A549 (cell line): ENCODE results near the gene S100A1. TPM values are rescaled to one million over a fixed set of nuclear protein-coding genes. Genes with fewer than 3 reads are reported as not detected.

ENCODE experiments used
- ATAC-seq, 2 experiments: fragments of 200-7000 bp in 1 of 2; fragments of >200 bp in 1 of 2; cut with Nextera tagmentation in 1 of 2; cut with Tn5 transposase in 1 of 2; 3 replicates each; pipeline versions ENCODE4 v1.8.0 to v1.9.1; 2018 to 2020; ENCODE audit warnings: mild to moderate bottlenecking in 1 of 2, moderate library complexity in 1 of 2
- CTCF ChIA-PET: fragments of 300-600 bp; sonication (Branson Sonifier 250); formaldehyde crosslinking; extraction: SDS; loops from one replicate; lab custom pipeline; 2021; ENCODE audit warnings: antibody characterized with exemption, inconsistent platforms; lab: Yijun Ruan, JAX
- POLR2A ChIA-PET: fragments of 350-600 bp; formaldehyde crosslinking; extraction: SDS; loops from one replicate; lab custom pipeline; 2021; ENCODE audit warnings: antibody characterized with exemption, inconsistent platforms; lab: Yijun Ruan, JAX
- DNase-seq, 2 experiments: peaks; one replicate each; pipeline versions ENCODE4 v3.0.0 to v3.0.0-alpha.2; 2011 to 2016; ENCODE audit warnings: low read depth in 1 of 2, low spot score in 1 of 2
- FAIRE-seq: peaks from 2 replicates; lab custom pipeline; 2011; peaks lifted over from hg19 to GRCh38; lab: Jason Lieb, UNC
- H3K27ac ChIP-seq, 2 experiments: fragments of >200 bp; sonication (Bioruptor Twin); formaldehyde crosslinking; 3 replicates each; pipeline ENCODE4 v1.5.1; 2016 to 2017
- H3K4me1 ChIP-seq: fragments of >200 bp; sonication (Bioruptor Twin); formaldehyde crosslinking; 3 replicates; pipeline ENCODE4 v1.6.1; 2016
- H3K4me2 ChIP-seq: fragments of >200 bp; sonication (Bioruptor Twin); formaldehyde crosslinking; 3 replicates; pipeline ENCODE4 v1.6.1; 2016
- H3K4me3 ChIP-seq: fragments of >200 bp; sonication (Bioruptor Twin); formaldehyde crosslinking; 3 replicates; pipeline ENCODE4 v1.5.1; 2016
- H3K9me3 ChIP-seq: fragments of >200 bp; sonication (Bioruptor Twin); formaldehyde crosslinking; 3 replicates; pipeline ENCODE4 v1.6.1; 2016
- CBX8 ChIP-seq: fragments of 200-600 bp; sonication (generic); IDR thresholded peaks from 2 replicates; pipeline ENCODE4 v1.6.1; 2016
- CHD2 ChIP-seq: fragments of 150-350 bp; IDR thresholded peaks from 2 replicates; pipeline ENCODE4 v1.6.1; 2014; ENCODE audit warnings: low read length; ENCODE audit not compliant: partially characterized antibody
- EHF ChIP-seq: fragments of 250-450 bp; sonication (Bioruptor Pico); IDR thresholded peaks from 2 replicates; pipeline ENCODE4 v1.5.0; 2020; ENCODE audit warnings: mild to moderate bottlenecking
- ESRRA ChIP-seq: fragments of 150-350 bp; IDR thresholded peaks from 2 replicates; pipeline ENCODE4 v1.6.1; 2014; ENCODE audit warnings: mild to moderate bottlenecking, low read length, borderline replicate concordance
- FOSB ChIP-seq: fragments of 250-450 bp; sonication (Bioruptor Pico); IDR thresholded peaks from 2 replicates; pipeline ENCODE4 v1.5.0; 2020; ENCODE audit warnings: mild to moderate bottlenecking, moderate library complexity
- FOSL2 ChIP-seq, 2 experiments: fragments of 450-650 bp in 1 of 2; fragments of >200 bp in 1 of 2; sonication (Bioruptor Twin) in 1 of 2; formaldehyde crosslinking; IDR thresholded peaks; 2 replicates each; pipeline versions ENCODE4 v1.5.0 to v1.6.1; 2016 to 2020; ENCODE audit warnings: mild to moderate bottlenecking in 1 of 2, moderate library complexity in 1 of 2
- HEYL ChIP-seq: fragments of 250-450 bp; sonication (Bioruptor Pico); IDR thresholded peaks from 2 replicates; pipeline ENCODE4 v1.8.0; 2021; ENCODE audit warnings: mild to moderate bottlenecking, moderate library complexity
- HOXA7 ChIP-seq: fragments of 250-450 bp; sonication (Bioruptor Pico); IDR thresholded peaks from 2 replicates; pipeline ENCODE4 v1.5.0; 2020; ENCODE audit warnings: mild to moderate bottlenecking, moderate library complexity
- HOXB13 ChIP-seq: fragments of 250-450 bp; sonication (Bioruptor Pico); IDR thresholded peaks from 2 replicates; pipeline ENCODE4 v1.5.0; 2020; ENCODE audit warnings: low read depth, mild to moderate bottlenecking, moderate library complexity
- JUNB ChIP-seq: fragments of >200 bp; sonication (Bioruptor Twin); formaldehyde crosslinking; IDR thresholded peaks from 2 replicates; pipeline ENCODE4 v1.6.1; 2016
- MAZ ChIP-seq: fragments of 150-350 bp; IDR thresholded peaks from 2 replicates; pipeline ENCODE4 v1.6.1; 2014; ENCODE audit warnings: antibody characterized with exemption, low read depth, low read length, borderline replicate concordance
- NFE2L2 ChIP-seq: fragments of 150-350 bp; conservative IDR thresholded peaks from 2 replicates; pipeline ENCODE4 v1.6.1; 2014; ENCODE audit warnings: low read length
- NPAS2 ChIP-seq: fragments of 250-450 bp; sonication (Bioruptor Pico); IDR thresholded peaks from 2 replicates; pipeline ENCODE4 v1.8.0; 2022; ENCODE audit warnings: mild to moderate bottlenecking, moderate library complexity, borderline replicate concordance
- NR3C1 ChIP-seq: fragments of >200 bp; sonication (Bioruptor Twin); formaldehyde crosslinking; IDR thresholded peaks from 3 replicates; pipeline ENCODE4 v1.6.1; 2017
- POLR2A ChIP-seq: IDR thresholded peaks from 2 replicates; pipeline ENCODE4 v1.6.1; 2012; ENCODE audit warnings: mild to moderate bottlenecking, low read length
- RCOR1 ChIP-seq: fragments of 150-350 bp; IDR thresholded peaks from 2 replicates; pipeline ENCODE4 v1.6.1; 2014; ENCODE audit warnings: antibody characterized with exemption, low read length, low read depth
- RNF2 ChIP-seq: fragments of 200-600 bp; sonication (generic); IDR thresholded peaks from 2 replicates; pipeline ENCODE4 v1.6.1; 2016; ENCODE audit warnings: low read depth, mild to moderate bottlenecking, antibody characterized with exemption, moderate library complexity, borderline replicate concordance
- SREBF2 ChIP-seq: fragments of 450-650 bp; IDR thresholded peaks from 2 replicates; pipeline ENCODE4 v1.6.1; 2014; ENCODE audit warnings: mild to moderate bottlenecking, moderate library complexity
- TFCP2L1 ChIP-seq: fragments of 250-450 bp; sonication (Bioruptor Pico); IDR thresholded peaks from 2 replicates; pipeline ENCODE4 v1.5.0; 2021; ENCODE audit warnings: mild to moderate bottlenecking
- TP53 ChIP-seq: fragments of 250-450 bp; sonication (Bioruptor Pico); IDR thresholded peaks from 2 replicates; pipeline ENCODE4 v1.5.0; 2021; ENCODE audit warnings: mild to moderate bottlenecking, moderate library complexity
- ZFP36 ChIP-seq: fragments of 450-650 bp; IDR thresholded peaks from 2 replicates; pipeline ENCODE4 v1.6.1; 2014; ENCODE audit warnings: borderline replicate concordance; ENCODE audit not compliant: partially characterized antibody
- ZNF302 ChIP-seq: fragments of 250-450 bp; sonication (Bioruptor Pico); IDR thresholded peaks from 2 replicates; pipeline ENCODE4 v1.9.0; 2021; ENCODE audit warnings: inconsistent platforms, mild to moderate bottlenecking, moderate library complexity
- WGBS: methylation state at CpG from one replicate; pipeline ENCODE4 v1.1.6; 2017; ENCODE audit errors: missing lambda C conversion rate; 5-methylcytosine and 5-hydroxymethylcytosine counted together
- polyA plus RNA-seq, 4 experiments: library from polyadenylated mRNA; depleted of rRNA in 3 of 4; stranded (reverse); fragments of >200 nt; fragmentation: RNase III in 1 of 4; extraction: RNeasy Plus Mini Kit Qiagen cat#74134 plus additional on column Dnase treatment in 1 of 4; gene quantifications; 2 replicates in 3 of 4; 3 replicates in 1 of 4; pipeline ENCODE4 v1.2.3, GENCODE V29; 2011 to 2017
- TF ChIP-seq, protein P1 (sequence below): fragments of 250-450 bp; sonication (Bioruptor Pico); IDR thresholded peaks from 2 replicates; pipeline ENCODE4 v1.5.0; 2021; ENCODE audit warnings: mild to moderate bottlenecking, moderate library complexity, borderline replicate concordance
- TF ChIP-seq, protein P2 (sequence below): fragments of 200-600 bp; sonication (generic); IDR thresholded peaks from 2 replicates; pipeline ENCODE4 v1.6.1; 2016; ENCODE audit warnings: antibody characterized with exemption, mild to moderate bottlenecking, moderate library complexity
- TF ChIP-seq, protein P3 (sequence below): fragments of 150-350 bp; IDR thresholded peaks from 2 replicates; pipeline ENCODE4 v1.6.1; 2014; ENCODE audit warnings: low read depth, mild to moderate bottlenecking, low read length
- TF ChIP-seq, protein P4 (sequence below): fragments of >200 bp; sonication (Bioruptor Twin); formaldehyde crosslinking; IDR thresholded peaks from 3 replicates; pipeline ENCODE4 v1.6.1; 2016

Gene S100A1
- polyA plus RNA-seq, 2 of the 4 experiments (the other 2 are of a cell fraction): 0.59 to 0.97 TPM

DNA sequence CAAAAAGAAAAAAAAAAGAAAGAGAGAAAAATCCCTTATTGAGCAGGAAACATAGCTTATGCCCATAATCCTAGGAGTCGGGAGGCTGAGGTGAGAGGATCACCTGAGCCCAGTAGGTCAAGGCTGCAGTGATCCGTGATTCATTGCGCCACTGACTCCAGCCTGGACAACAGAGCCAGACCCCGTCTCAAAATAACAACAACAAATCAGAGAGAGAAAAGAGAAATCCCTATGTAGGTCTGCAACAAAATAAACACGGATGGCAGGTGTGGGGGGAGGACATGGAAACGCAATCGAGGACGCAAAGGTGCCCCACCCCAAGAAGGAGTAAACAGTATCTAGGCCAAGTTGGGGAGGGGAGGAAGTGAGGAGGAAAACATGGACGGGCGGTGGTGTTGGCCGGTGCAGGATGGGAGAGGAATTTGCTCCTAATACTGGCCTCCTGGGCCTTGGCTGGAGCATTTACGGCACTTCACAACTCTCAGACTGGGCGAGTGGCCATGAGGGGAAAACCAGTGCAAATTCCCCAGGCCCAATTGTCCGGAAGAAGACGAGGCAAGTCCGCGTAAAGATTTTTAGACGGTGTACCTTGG is 5.0 kb downstream of the S100A1 start:
- TF ChIP-seq TP53 (CRISPR knock-in tag) (0 out of 2 replicates have a peak, but pooled peaks have one; percentile 58), ZFP36 (no peak), JUNB (no peak), POLR2A (0 out of 2 replicates have a peak, but pooled peaks have one; percentile 2), RNF2 (no peak)
- FAIRE-seq (no peak), ATAC-seq (peak; percentile 51 to 55), DNase-seq (peak; percentile 57 to 62)
- Histone ChIP-seq H3K27ac (peak overlapping the region; percentile 99 to 100), H3K4me2 (peak overlapping the region; percentile 86), H3K4me1 (peaks cover 26% of the 10 kb centered on the region), H3K9me3 (no peaks in the 10 kb centered on the region), H3K4me3 (peak overlapping the region; percentile 90)
- CTCF ChIA-PET: interaction anchor here (1.0 to 3.4 kb wide), 9 partner anchors 9 to 280 kb away, joined by 3 to 32 read pairs (median 6); partner anchors contain the start of gene S100A16
- 18% methylated on average over 18 of the region's 18 CpGs for WGBS
- POLR2A ChIA-PET: interaction anchor here (0.7 to 2.6 kb wide), 28 partner anchors 9 to 357 kb away, joined by 3 to 49 read pairs (median 6); partner anchors contain the start of genes CREB3L4, DENND4B, ILF2 and INTS3

DNA sequence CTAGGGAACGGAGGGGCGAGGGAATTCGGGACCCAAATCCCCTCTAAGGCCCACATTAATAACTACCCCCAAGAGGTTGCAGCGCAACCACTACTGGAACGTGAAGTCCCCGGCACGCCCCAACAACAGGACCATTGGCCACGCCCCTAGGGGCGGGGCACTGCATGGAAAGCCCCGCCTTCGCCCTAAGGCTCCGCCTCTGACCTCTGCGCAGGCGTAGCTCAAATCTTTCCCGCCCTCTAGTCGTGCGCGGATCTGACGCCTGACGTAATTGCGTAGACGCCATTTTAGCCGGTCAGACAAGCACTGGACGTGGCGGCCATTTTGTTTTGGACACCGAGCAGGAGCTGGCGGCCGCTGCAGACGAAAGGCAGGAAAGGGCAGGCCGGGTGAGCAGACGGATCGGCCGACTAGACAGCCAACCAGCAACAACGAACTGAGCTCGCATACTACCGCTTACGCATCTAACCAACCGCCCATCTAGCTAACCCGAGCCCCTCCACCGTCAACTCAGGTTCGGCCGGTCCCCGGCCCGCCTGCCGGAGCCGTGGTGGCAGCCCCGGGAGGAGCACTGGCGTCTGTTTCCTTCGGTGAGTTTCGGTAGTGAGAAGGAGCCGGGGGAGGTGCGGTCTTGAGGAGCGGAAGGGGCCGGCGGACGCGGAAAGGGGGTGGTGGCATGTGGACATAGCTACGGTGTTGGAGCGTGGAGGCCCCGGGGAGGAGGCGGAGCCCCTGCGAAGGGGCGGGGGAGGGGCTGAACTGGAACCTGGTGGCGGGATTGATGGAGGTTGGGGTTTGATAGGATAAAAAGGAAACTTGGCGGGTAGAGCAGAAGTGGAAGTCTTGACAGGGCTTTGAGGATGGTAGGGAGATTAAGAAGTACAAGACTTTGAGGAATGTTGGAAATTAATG is 5.8 kb downstream of the S100A1 start, which contains the start of gene CHTOP:
Gene CHTOP, plus strand, starts transcription at position 313 of the 912 bp plus-strand sequence. CDS start 2,523 bp downstream, outside the sequence.
- 3% methylated on average over 42 of the region's 65 CpGs for WGBS
- POLR2A ChIA-PET: interaction anchor here (0.7 to 2.6 kb wide), 31 partner anchors 10 to 1641 kb away, joined by 3 to 49 read pairs (median 5); partner anchors contain the start of genes CREB3L4, DENND4B, ILF2 and INTS3
- Histone ChIP-seq H3K27ac (peak within 1 kb of the TSS; percentile 99 to 100), H3K9me3 (no peaks in the 10 kb centered on the region), H3K4me1 (peaks cover 25% of the 10 kb centered on the region), H3K4me3 (peak within 1 kb of the TSS; percentile 90), H3K4me2 (peak within 1 kb of the TSS; percentile 98)
- DNase-seq (peak; percentile 97 to 99), FAIRE-seq (peak; percentile 81), ATAC-seq (peak; percentile 89 to 94)
- CTCF ChIA-PET: interaction anchor here (0.7 to 3.4 kb wide), 15 partner anchors 10 to 281 kb away, joined by 3 to 32 read pairs (median 5); partner anchors contain the start of genes S100A14 and S100A16
- TF ChIP-seq SREBF2 (no peak), ZNF302 (CRISPR knock-in tag) (no peak), HEYL (CRISPR knock-in tag) (no peak), NFE2L2 (no peak), NPAS2 (CRISPR knock-in tag) (no peak), CBX8 (no peak), TP53 (CRISPR knock-in tag) (no peak), MAZ (no peak), HOXB13 (CRISPR knock-in tag) (0 out of 2 replicates have a peak, but pooled peaks have one; percentile 32), RCOR1 (no peak), HOXA7 (no peak), CHD2 (peak; percentile 22), FOSB (CRISPR knock-in tag) (no peak), EHF (no peak), POLR2A (peak; percentile 63), ESRRA (no peak), TFCP2L1 (CRISPR knock-in tag) (no peak), NR3C1 (no peak), FOSL2 (IDR thresholded peaks at IDR 0.05) (no peak), FOSL2 (CRISPR knock-in tag; IDR thresholded peaks at IDR 0.05) (no peak)
- TF ChIP-seq, protein P1, sequence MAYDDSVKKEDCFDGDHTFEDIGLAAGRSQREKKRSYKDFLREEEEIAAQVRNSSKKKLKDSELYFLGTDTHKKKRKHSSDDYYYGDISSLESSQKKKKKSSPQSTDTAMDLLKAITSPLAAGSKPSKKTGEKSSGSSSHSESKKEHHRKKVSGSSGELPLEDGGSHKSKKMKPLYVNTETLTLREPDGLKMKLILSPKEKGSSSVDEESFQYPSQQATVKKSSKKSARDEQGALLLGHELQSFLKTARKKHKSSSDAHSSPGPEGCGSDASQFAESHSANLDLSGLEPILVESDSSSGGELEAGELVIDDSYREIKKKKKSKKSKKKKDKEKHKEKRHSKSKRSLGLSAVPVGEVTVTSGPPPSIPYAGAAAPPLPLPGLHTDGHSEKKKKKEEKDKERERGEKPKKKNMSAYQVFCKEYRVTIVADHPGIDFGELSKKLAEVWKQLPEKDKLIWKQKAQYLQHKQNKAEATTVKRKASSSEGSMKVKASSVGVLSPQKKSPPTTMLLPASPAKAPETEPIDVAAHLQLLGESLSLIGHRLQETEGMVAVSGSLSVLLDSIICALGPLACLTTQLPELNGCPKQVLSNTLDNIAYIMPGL (CRISPR knock-in tag): no peak
- TF ChIP-seq, protein P2, sequence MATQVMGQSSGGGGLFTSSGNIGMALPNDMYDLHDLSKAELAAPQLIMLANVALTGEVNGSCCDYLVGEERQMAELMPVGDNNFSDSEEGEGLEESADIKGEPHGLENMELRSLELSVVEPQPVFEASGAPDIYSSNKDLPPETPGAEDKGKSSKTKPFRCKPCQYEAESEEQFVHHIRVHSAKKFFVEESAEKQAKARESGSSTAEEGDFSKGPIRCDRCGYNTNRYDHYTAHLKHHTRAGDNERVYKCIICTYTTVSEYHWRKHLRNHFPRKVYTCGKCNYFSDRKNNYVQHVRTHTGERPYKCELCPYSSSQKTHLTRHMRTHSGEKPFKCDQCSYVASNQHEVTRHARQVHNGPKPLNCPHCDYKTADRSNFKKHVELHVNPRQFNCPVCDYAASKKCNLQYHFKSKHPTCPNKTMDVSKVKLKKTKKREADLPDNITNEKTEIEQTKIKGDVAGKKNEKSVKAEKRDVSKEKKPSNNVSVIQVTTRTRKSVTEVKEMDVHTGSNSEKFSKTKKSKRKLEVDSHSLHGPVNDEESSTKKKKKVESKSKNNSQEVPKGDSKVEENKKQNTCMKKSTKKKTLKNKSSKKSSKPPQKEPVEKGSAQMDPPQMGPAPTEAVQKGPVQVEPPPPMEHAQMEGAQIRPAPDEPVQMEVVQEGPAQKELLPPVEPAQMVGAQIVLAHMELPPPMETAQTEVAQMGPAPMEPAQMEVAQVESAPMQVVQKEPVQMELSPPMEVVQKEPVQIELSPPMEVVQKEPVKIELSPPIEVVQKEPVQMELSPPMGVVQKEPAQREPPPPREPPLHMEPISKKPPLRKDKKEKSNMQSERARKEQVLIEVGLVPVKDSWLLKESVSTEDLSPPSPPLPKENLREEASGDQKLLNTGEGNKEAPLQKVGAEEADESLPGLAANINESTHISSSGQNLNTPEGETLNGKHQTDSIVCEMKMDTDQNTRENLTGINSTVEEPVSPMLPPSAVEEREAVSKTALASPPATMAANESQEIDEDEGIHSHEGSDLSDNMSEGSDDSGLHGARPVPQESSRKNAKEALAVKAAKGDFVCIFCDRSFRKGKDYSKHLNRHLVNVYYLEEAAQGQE: no peak; the same call in 1 of the 2 replicates
- TF ChIP-seq, protein P3, sequence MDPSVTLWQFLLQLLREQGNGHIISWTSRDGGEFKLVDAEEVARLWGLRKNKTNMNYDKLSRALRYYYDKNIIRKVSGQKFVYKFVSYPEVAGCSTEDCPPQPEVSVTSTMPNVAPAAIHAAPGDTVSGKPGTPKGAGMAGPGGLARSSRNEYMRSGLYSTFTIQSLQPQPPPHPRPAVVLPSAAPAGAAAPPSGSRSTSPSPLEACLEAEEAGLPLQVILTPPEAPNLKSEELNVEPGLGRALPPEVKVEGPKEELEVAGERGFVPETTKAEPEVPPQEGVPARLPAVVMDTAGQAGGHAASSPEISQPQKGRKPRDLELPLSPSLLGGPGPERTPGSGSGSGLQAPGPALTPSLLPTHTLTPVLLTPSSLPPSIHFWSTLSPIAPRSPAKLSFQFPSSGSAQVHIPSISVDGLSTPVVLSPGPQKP: no peak
- TF ChIP-seq, protein P4, sequence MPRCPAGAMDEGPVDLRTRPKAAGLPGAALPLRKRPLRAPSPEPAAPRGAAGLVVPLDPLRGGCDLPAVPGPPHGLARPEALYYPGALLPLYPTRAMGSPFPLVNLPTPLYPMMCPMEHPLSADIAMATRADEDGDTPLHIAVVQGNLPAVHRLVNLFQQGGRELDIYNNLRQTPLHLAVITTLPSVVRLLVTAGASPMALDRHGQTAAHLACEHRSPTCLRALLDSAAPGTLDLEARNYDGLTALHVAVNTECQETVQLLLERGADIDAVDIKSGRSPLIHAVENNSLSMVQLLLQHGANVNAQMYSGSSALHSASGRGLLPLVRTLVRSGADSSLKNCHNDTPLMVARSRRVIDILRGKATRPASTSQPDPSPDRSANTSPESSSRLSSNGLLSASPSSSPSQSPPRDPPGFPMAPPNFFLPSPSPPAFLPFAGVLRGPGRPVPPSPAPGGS: peak; percentile 68; the same call in 1 of the 3 replicates
